HCT116 (cell line): Measurements from ENCODE around the gene FILIP1. TPM values are rescaled to one million over a fixed set of nuclear protein-coding genes. Genes with fewer than 3 reads are reported as not detected.

Experiments used
- ATAC-seq: fragments of 200-7000 bp; cut with Tn5 transposase; 2 replicates; pipeline ENCODE4 v1.9.1; 2020; ENCODE audit warnings: mild to moderate bottlenecking, moderate library complexity
- BruUV-seq: library from RNA; stranded (reverse); fragments of 400-500 nt; replicated peaks from 2 replicates; lab custom pipeline; 2021; lab: Mats Ljungman, UMichigan
- CTCF ChIA-PET: fragments of 300-600 bp; sonication (Branson Sonifier 250); formaldehyde crosslinking; loops from one replicate; lab custom pipeline; 2021; ENCODE audit warnings: antibody characterized with exemption; lab: Charles Lee
- POLR2A ChIA-PET: fragments of 300-600, 350-600 bp; sonication (Branson Sonifier 250); formaldehyde crosslinking; loops from one replicate; lab custom pipeline; 2021; ENCODE audit warnings: antibody characterized with exemption; lab: Charles Lee
- RAD21 ChIA-PET, 2 experiments: fragments of 300-600 bp; sonication (Branson Sonifier 250); formaldehyde crosslinking; loops; one replicate each; lab custom pipeline; 2023; ENCODE audit warnings: low total read pairs in 2 of 2; ENCODE audit not compliant: uncharacterized antibody in 2 of 2, unreplicated experiment in 2 of 2, low non-redundant PET in 1 of 2; lab: Charles Lee
- DNase-seq: peaks from one replicate; pipeline ENCODE4 v3.0.0-alpha.2; 2010; ENCODE audit warnings: low read depth, low spot score
- H2AFZ ChIP-seq: fragments of 200-600 bp; shearing (Covaris generic), sonication (generic); 2 replicates; pipeline ENCODE4 v1.6.1; 2017; ENCODE audit warnings: low read depth, mixed run types, mixed read lengths, antibody characterized with exemption, low read length; ENCODE audit not compliant: poor library complexity, severe bottlenecking
- H3K27ac ChIP-seq: 2 replicates; pipeline ENCODE4 v1.5.1; 2012; ENCODE audit warnings: low read depth, low read length
- H3K27me3 ChIP-seq: fragments of 200-600 bp; sonication (generic); 2 replicates; pipeline ENCODE4 v1.6.1; 2016; ENCODE audit warnings: mixed run types, low read length, mixed read lengths; ENCODE audit not compliant: insufficient read depth
- H3K36me3 ChIP-seq, 2 experiments: fragments of 200-500 bp in 1 of 2; fragments of 200-600 bp in 1 of 2; sonication (Bioruptor generic) in 1 of 2; sonication (generic) in 1 of 2; 2 replicates each; pipeline versions ENCODE4 v1.5.1 to v1.6.1; 2014 to 2016; ENCODE audit warnings: low read length in 2 of 2, inconsistent platforms in 1 of 2, mixed read lengths in 1 of 2, mixed run types in 1 of 2; ENCODE audit not compliant: insufficient read depth in 2 of 2, control insufficient read depth in 1 of 2
- H3K4me1 ChIP-seq, 2 experiments: fragments of 200-600 bp in 1 of 2; sonication (generic) in 1 of 2; 2 replicates each; pipeline versions ENCODE4 v1.5.1 to v1.6.1; 2012 to 2017; ENCODE audit warnings: low read length in 2 of 2, inconsistent platforms in 1 of 2, mild to moderate bottlenecking in 1 of 2, mixed read lengths in 1 of 2, mixed run types in 1 of 2, moderate library complexity in 1 of 2; ENCODE audit not compliant: insufficient read depth in 2 of 2, control insufficient read depth in 1 of 2
- H3K4me2 ChIP-seq: fragments of 200-600 bp; sonication (generic); 2 replicates; pipeline ENCODE4 v1.6.1; 2017; ENCODE audit warnings: mixed run types, low read length, mixed read lengths
- H3K4me3 ChIP-seq, 2 experiments: fragments of 200-600 bp in 1 of 2; sonication (generic) in 1 of 2; replicated peaks in 1 of 2; 2 replicates each; pipeline ENCODE4 v1.5.1; 2011 to 2016; ENCODE audit warnings: low read length in 2 of 2, control low read depth in 1 of 2, low read depth in 1 of 2, mild to moderate bottlenecking in 1 of 2, mixed read lengths in 1 of 2, mixed run types in 1 of 2
- H3K79me2 ChIP-seq: fragments of 200-600 bp; sonication (generic); 2 replicates; pipeline ENCODE4 v1.6.1; 2017; ENCODE audit warnings: mild to moderate bottlenecking, mixed run types, low read length, moderate library complexity, mixed read lengths; ENCODE audit not compliant: insufficient read depth
- H3K9ac ChIP-seq: fragments of 200-600 bp; sonication (generic); 2 replicates; pipeline ENCODE4 v1.6.1; 2016; ENCODE audit warnings: low read length, mixed read lengths
- H3K9me2 ChIP-seq: fragments of 200-600 bp; sonication (generic), shearing (Covaris generic); 2 replicates; pipeline ENCODE4 v1.6.1; 2017; ENCODE audit warnings: mixed run types, mild to moderate bottlenecking, moderate library complexity; ENCODE audit not compliant: insufficient read depth
- H3K9me3 ChIP-seq, 2 experiments: fragments of 200-500 bp in 1 of 2; fragments of 200-600 bp in 1 of 2; sonication (Bioruptor generic) in 1 of 2; sonication (generic) in 1 of 2; 2 replicates each; pipeline ENCODE4 v1.6.1; 2014 to 2017; ENCODE audit warnings: low read length in 2 of 2, mixed read lengths in 2 of 2, inconsistent platforms in 1 of 2, low read depth in 1 of 2, mild to moderate bottlenecking in 1 of 2, mixed run types in 1 of 2, moderate library complexity in 1 of 2; ENCODE audit not compliant: control insufficient read depth in 1 of 2, insufficient read depth in 1 of 2
- H4K20me1 ChIP-seq: fragments of 200-600 bp; sonication (generic), shearing (Covaris generic); 2 replicates; pipeline ENCODE4 v1.6.1; 2017; ENCODE audit warnings: mixed run types, mild to moderate bottlenecking, moderate library complexity; ENCODE audit not compliant: insufficient read depth
- CBX3 ChIP-seq: IDR thresholded peaks from 2 replicates; pipeline ENCODE4 v1.6.1; 2012; ENCODE audit warnings: low read depth
- CEBPB ChIP-seq: IDR thresholded peaks from 2 replicates; pipeline ENCODE4 v1.6.1; 2012; ENCODE audit warnings: low read depth
- EZH2 ChIP-seq: fragments of 200-600 bp; sonication (generic); IDR thresholded peaks from 2 replicates; pipeline ENCODE4 v1.6.1; 2017; ENCODE audit warnings: antibody characterized with exemption, mixed run types
- FOSL1 ChIP-seq: IDR thresholded peaks from 2 replicates; pipeline ENCODE4 v1.6.1; 2012; ENCODE audit warnings: low read depth
- JUND ChIP-seq: IDR thresholded peaks from 2 replicates; pipeline ENCODE4 v1.6.1; 2012
- POLR2A ChIP-seq: IDR thresholded peaks from 2 replicates; pipeline ENCODE4 v1.7.0; 2011; ENCODE audit warnings: borderline replicate concordance; ENCODE audit not compliant: insufficient read depth, insufficient read length; ENCODE audit errors: extremely low read depth
- POLR2AphosphoS5 ChIP-seq: IDR thresholded peaks from 2 replicates; pipeline ENCODE4 v1.6.1; 2011; ENCODE audit warnings: mild to moderate bottlenecking, low read depth, low read length, moderate library complexity
- RAD21 ChIP-seq: IDR thresholded peaks from 2 replicates; pipeline ENCODE4 v1.6.1; 2012; ENCODE audit warnings: low read depth, mild to moderate bottlenecking
- SIN3A ChIP-seq: IDR thresholded peaks from 2 replicates; pipeline ENCODE4 v1.6.1; 2012; ENCODE audit warnings: low read depth
- SP1 ChIP-seq: IDR thresholded peaks from 2 replicates; pipeline ENCODE4 v1.6.1; 2012; ENCODE audit warnings: low read depth
- SRF ChIP-seq: IDR thresholded peaks from 2 replicates; pipeline ENCODE4 v1.6.1; 2012; ENCODE audit warnings: low read depth
- TCF7L2 ChIP-seq: IDR thresholded peaks from 2 replicates; pipeline ENCODE4 v1.7.0; 2011; ENCODE audit warnings: borderline replicate concordance, inconsistent platforms; ENCODE audit not compliant: insufficient read depth, insufficient read length; ENCODE audit errors: extremely low read depth
- ZFX ChIP-seq: fragments of 450-650 bp; IDR thresholded peaks from 2 replicates; pipeline ENCODE4 v1.6.1; 2017
- intact Hi-C: fragments of 100-400 bp; cut with micrococcal nuclease; formaldehyde crosslinking; loops from 2 replicates; pipeline ENCODE4 v1.10.0; 2022
- total RNA-seq: library from RNA; stranded (reverse); gene quantifications from one replicate; pipeline ENCODE4 v1.2.1, GENCODE V29; 2021; ENCODE audit not compliant: unreplicated experiment
- TF ChIP-seq, protein P1 (sequence below): IDR thresholded peaks from 2 replicates; pipeline ENCODE4 v1.6.1; 2012
- TF ChIP-seq, protein P2 (sequence below): IDR thresholded peaks from 2 replicates; pipeline ENCODE4 v1.6.1; 2011; ENCODE audit warnings: mild to moderate bottlenecking, low read length, moderate library complexity; ENCODE audit not compliant: insufficient replicate concordance; ENCODE audit errors: extremely low read depth
- TF ChIP-seq, protein P3 (sequence below): IDR thresholded peaks from 2 replicates; pipeline ENCODE4 v1.6.1; 2012; ENCODE audit warnings: low read depth

Gene FILIP1
- total RNA-seq, 1 experiment from 2014 or later, result 0.05 TPM

DNA sequence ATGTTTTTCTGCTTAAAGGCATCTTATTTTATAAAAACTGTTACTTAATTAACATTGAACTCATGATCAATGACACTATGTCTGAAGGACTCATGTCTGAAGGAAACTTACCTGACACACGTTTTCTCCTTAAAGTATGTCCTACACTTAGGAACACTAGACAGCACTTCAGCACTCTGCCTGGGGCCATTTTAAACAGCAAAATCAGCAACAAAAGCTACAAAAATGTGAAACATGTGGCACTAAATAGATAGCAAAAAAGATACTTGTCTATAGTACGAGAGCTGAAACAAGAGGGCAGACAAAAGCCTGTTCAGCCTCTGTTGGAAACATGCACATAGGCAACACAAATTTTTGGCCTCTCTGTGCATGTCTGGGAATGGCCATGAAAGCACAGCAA lies 115.5 kb downstream of the FILIP1 start:
- H3K9me3 ChIP-seq, result no peaks in the 10 kb centered on the region
- CTCF ChIA-PET, result no interaction called here

More for the DNA sequence above, 115.5 kb downstream of the FILIP1 start:
- H3K9me2 ChIP-seq, result no peaks in the 10 kb centered on the region
- H3K36me3 ChIP-seq, result no peaks in the 10 kb centered on the region
- no peak overlapping the region for H3K27ac ChIP-seq
- RAD21 ChIA-PET, result no interaction called here
- no peak for DNase-seq
- H3K4me3 ChIP-seq, result no peak overlapping the region
- no peaks in the 10 kb centered on the region for H3K79me2 ChIP-seq
- H2AFZ ChIP-seq, result no peak overlapping the region
- intact Hi-C loops, result no loop called here
- no peaks in the 10 kb centered on the region for H3K27me3 ChIP-seq
- no TSS peak for BruUV-seq
- TF ChIP-seq, protein P1, sequence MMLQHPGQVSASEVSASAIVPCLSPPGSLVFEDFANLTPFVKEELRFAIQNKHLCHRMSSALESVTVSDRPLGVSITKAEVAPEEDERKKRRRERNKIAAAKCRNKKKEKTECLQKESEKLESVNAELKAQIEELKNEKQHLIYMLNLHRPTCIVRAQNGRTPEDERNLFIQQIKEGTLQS, result no peak
- TF ChIP-seq ZFX (no peak), EZH2 (no peak), CEBPB (no peak), TCF7L2 (no peak), SIN3A (no peak), CBX3 (no peak), SP1 (no peak), POLR2A (no peak), RAD21 (no peak), SRF (no peak), POLR2AphosphoS5 (no peak), FOSL1 (no peak), JUND (no peak)
- TF ChIP-seq, protein P2, sequence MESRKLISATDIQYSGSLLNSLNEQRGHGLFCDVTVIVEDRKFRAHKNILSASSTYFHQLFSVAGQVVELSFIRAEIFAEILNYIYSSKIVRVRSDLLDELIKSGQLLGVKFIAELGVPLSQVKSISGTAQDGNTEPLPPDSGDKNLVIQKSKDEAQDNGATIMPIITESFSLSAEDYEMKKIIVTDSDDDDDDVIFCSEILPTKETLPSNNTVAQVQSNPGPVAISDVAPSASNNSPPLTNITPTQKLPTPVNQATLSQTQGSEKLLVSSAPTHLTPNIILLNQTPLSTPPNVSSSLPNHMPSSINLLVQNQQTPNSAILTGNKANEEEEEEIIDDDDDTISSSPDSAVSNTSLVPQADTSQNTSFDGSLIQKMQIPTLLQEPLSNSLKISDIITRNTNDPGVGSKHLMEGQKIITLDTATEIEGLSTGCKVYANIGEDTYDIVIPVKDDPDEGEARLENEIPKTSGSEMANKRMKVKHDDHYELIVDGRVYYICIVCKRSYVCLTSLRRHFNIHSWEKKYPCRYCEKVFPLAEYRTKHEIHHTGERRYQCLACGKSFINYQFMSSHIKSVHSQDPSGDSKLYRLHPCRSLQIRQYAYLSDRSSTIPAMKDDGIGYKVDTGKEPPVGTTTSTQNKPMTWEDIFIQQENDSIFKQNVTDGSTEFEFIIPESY, result no peak
- TF ChIP-seq, protein P3, sequence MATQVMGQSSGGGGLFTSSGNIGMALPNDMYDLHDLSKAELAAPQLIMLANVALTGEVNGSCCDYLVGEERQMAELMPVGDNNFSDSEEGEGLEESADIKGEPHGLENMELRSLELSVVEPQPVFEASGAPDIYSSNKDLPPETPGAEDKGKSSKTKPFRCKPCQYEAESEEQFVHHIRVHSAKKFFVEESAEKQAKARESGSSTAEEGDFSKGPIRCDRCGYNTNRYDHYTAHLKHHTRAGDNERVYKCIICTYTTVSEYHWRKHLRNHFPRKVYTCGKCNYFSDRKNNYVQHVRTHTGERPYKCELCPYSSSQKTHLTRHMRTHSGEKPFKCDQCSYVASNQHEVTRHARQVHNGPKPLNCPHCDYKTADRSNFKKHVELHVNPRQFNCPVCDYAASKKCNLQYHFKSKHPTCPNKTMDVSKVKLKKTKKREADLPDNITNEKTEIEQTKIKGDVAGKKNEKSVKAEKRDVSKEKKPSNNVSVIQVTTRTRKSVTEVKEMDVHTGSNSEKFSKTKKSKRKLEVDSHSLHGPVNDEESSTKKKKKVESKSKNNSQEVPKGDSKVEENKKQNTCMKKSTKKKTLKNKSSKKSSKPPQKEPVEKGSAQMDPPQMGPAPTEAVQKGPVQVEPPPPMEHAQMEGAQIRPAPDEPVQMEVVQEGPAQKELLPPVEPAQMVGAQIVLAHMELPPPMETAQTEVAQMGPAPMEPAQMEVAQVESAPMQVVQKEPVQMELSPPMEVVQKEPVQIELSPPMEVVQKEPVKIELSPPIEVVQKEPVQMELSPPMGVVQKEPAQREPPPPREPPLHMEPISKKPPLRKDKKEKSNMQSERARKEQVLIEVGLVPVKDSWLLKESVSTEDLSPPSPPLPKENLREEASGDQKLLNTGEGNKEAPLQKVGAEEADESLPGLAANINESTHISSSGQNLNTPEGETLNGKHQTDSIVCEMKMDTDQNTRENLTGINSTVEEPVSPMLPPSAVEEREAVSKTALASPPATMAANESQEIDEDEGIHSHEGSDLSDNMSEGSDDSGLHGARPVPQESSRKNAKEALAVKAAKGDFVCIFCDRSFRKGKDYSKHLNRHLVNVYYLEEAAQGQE, result no peak
- H4K20me1 ChIP-seq, result no peaks in the 10 kb centered on the region
- no peaks in the 10 kb centered on the region for H3K4me1 ChIP-seq
- H3K4me2 ChIP-seq, result no peak overlapping the region
- POLR2A ChIA-PET, result no interaction called here
- H3K9ac ChIP-seq, result no peak overlapping the region
- ATAC-seq, result no peak
